PC-9 (cell line): ENCODE measurements around the gene PCDHGA1. TPM values are rescaled to one million over a fixed set of nuclear protein-coding genes. Genes with fewer than 3 reads are reported as not detected.

ENCODE experiments used
- BruUV-seq: library from RNA; stranded (reverse); fragments of 400-500 nt; replicated peaks from 2 replicates; lab custom pipeline; 2021; lab: Mats Ljungman, UMichigan
- CTCF ChIA-PET: fragments of 300-600 bp; sonication (Branson Sonifier 250); formaldehyde crosslinking; loops from one replicate; lab custom pipeline; 2022; ENCODE audit warnings: antibody characterized with exemption; lab: Charles Lee
- POLR2A ChIA-PET: fragments of 300-600 bp; sonication (Branson Sonifier 250); formaldehyde crosslinking; loops from one replicate; lab custom pipeline; 2022; ENCODE audit warnings: antibody characterized with exemption; ENCODE audit not compliant: unreplicated experiment; lab: Charles Lee
- DNase-seq, 2 experiments: peaks; one replicate each; pipeline versions ENCODE4 v3.0.0 to v3.0.0-alpha.2; 2015 to 2022; ENCODE audit warnings: mixed read lengths in 1 of 2
- H2AFZ ChIP-seq: fragments of 200-600 bp; sonication (generic); 2 replicates; pipeline ENCODE4 v1.8.1; 2017; ENCODE audit warnings: antibody characterized with exemption
- H3F3A ChIP-seq: fragments of 200-600 bp; sonication (generic); 2 replicates; pipeline ENCODE4 v1.8.1; 2017; ENCODE audit warnings: antibody characterized with exemption, mild to moderate bottlenecking, low read depth; ENCODE audit not compliant: insufficient read depth
- H3K27ac ChIP-seq: fragments of 200-600 bp; sonication (generic); 2 replicates; pipeline ENCODE4 v1.6.1; 2016; ENCODE audit warnings: mixed run types
- H3K27me3 ChIP-seq: fragments of 200-600 bp; sonication (generic); 2 replicates; pipeline ENCODE4 v1.6.1; 2016; ENCODE audit warnings: low read depth, mixed run types; ENCODE audit not compliant: insufficient read depth
- H3K36me3 ChIP-seq: fragments of 200-600 bp; sonication (generic); 2 replicates; pipeline ENCODE4 v1.6.1; 2016; ENCODE audit warnings: low read depth, mixed run types
- H3K4me1 ChIP-seq: fragments of 200-600 bp; sonication (generic); replicated peaks from 2 replicates; pipeline ENCODE4 v1.6.1; 2016; ENCODE audit warnings: mixed run types; ENCODE audit not compliant: insufficient read depth
- H3K4me2 ChIP-seq: fragments of 200-600 bp; sonication (generic); 2 replicates; pipeline ENCODE4 v1.6.1; 2017; ENCODE audit warnings: mixed run types
- H3K4me3 ChIP-seq: fragments of 200-600 bp; sonication (generic); 2 replicates; pipeline ENCODE4 v1.6.1; 2016; ENCODE audit warnings: mixed run types
- H3K79me2 ChIP-seq: fragments of 200-600 bp; sonication (generic); 2 replicates; pipeline ENCODE4 v1.6.1; 2017; ENCODE audit warnings: low read depth, mixed run types
- H3K9me2 ChIP-seq: fragments of 200-600 bp; sonication (generic); 2 replicates; pipeline ENCODE4 v1.8.1; 2017; ENCODE audit warnings: mild to moderate bottlenecking; ENCODE audit not compliant: insufficient read depth
- H3K9me3 ChIP-seq: fragments of 200-600 bp; sonication (generic); 2 replicates; pipeline ENCODE4 v1.8.1; 2016; ENCODE audit warnings: low read depth; ENCODE audit not compliant: insufficient read depth
- H4K20me1 ChIP-seq: fragments of 200-600 bp; sonication (generic); 2 replicates; pipeline ENCODE4 v1.8.1; 2017; ENCODE audit not compliant: insufficient read depth
- EZH2 ChIP-seq: fragments of 200-600 bp; sonication (generic); IDR thresholded peaks from 2 replicates; pipeline ENCODE4 v1.8.0; 2017; ENCODE audit warnings: antibody characterized with exemption, low read depth
- intact Hi-C: fragments of 100-400 bp; cut with micrococcal nuclease; formaldehyde crosslinking; loops from one replicate; pipeline ENCODE4 v1.10.0; 2022; ENCODE audit not compliant: unreplicated experiment
- total RNA-seq: library from RNA; stranded (reverse); gene quantifications from 2 replicates; pipeline ENCODE4 v1.2.3, GENCODE V29; 2021
- TF ChIP-seq, protein P1 (sequence below): fragments of 200-600 bp; sonication (generic); conservative IDR thresholded peaks from 2 replicates; pipeline ENCODE4 v1.6.1; 2017; ENCODE audit warnings: mixed run types, antibody characterized with exemption, mild to moderate bottlenecking, moderate library complexity

PCDHGA1 gene
- total RNA-seq, 1 experiment from 2014 or later = 0.07 TPM

DNA sequence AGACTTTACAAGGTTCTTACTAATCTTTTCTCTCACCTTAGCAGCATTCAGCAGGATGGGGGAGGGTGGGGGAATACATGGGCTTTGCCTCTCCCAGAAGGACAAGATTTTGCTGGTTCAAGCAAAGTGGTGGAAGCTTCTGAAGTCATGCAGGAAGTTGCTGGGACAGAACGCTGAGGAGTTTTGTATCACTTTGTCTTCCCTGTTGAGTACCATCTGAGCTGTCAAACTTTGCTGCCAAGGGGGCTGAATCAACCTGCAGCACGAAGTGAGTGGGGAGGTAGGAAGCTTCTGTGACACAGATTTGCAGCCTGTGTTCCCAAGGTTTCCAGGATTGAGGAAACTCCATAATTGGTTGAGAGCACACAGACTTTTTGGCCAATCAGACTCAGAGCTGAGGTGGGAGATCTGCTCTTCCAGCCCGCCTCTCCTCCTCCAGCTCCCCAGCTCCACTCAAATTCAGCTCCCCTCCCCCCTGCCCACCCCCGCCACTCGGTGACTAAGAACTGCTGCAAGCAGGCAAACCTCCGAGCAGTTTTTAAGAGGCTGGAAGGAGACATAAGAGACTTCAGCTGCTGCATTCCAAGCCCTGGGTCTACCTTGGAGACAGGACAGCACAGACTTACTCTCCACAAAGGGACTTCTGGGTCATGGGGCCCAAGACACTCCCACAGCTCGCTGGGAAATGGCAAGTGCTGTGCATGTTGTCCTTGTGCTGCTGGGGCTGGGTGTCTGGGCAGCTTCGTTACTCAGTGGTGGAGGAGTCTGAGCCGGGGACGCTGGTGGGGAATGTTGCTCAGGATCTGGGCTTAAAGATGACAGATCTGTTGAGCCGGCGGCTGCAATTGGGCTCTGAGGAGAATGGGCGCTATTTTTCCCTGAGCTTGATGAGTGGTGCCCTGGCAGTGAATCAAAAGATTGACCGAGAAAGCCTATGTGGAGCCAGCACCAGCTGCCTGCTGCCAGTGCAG lies 158.6 kb downstream of the PCDHGA1 start, which contains the start of gene PCDHGC5:
TSS of gene PCDHGC5 (plus strand) at position 491 of the 971 bp plus-strand sequence. CDS start at position 651, 160 bp downstream.
- H3K4me3 ChIP-seq = no peak within 1 kb of the TSS
- H3K9me2 ChIP-seq = no peaks in the 10 kb centered on the region
- no peak within 1 kb of the TSS for H2AFZ ChIP-seq
- no peaks in the 10 kb centered on the region for H3K36me3 ChIP-seq
- no peaks in the 10 kb centered on the region for H3K79me2 ChIP-seq
- peaks cover 24% of the 10 kb centered on the region for H3K27me3 ChIP-seq
- intact Hi-C loops = no loop called here
- no peaks in the 10 kb centered on the region for H3K9me3 ChIP-seq
- TF ChIP-seq, protein P1, sequence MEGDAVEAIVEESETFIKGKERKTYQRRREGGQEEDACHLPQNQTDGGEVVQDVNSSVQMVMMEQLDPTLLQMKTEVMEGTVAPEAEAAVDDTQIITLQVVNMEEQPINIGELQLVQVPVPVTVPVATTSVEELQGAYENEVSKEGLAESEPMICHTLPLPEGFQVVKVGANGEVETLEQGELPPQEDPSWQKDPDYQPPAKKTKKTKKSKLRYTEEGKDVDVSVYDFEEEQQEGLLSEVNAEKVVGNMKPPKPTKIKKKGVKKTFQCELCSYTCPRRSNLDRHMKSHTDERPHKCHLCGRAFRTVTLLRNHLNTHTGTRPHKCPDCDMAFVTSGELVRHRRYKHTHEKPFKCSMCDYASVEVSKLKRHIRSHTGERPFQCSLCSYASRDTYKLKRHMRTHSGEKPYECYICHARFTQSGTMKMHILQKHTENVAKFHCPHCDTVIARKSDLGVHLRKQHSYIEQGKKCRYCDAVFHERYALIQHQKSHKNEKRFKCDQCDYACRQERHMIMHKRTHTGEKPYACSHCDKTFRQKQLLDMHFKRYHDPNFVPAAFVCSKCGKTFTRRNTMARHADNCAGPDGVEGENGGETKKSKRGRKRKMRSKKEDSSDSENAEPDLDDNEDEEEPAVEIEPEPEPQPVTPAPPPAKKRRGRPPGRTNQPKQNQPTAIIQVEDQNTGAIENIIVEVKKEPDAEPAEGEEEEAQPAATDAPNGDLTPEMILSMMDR = no peak
- no peak for TF ChIP-seq EZH2
- DNase-seq = no peak
- BruUV-seq = no TSS peak
- H4K20me1 ChIP-seq = no peaks in the 10 kb centered on the region
- CTCF ChIA-PET = no interaction called here
- H3F3A ChIP-seq = no peaks in the 10 kb centered on the region
- no peak within 1 kb of the TSS for H3K27ac ChIP-seq
- no peaks in the 10 kb centered on the region for H3K4me1 ChIP-seq
- POLR2A ChIA-PET = no interaction called here
- H3K4me2 ChIP-seq = no peak within 1 kb of the TSS

DNA sequence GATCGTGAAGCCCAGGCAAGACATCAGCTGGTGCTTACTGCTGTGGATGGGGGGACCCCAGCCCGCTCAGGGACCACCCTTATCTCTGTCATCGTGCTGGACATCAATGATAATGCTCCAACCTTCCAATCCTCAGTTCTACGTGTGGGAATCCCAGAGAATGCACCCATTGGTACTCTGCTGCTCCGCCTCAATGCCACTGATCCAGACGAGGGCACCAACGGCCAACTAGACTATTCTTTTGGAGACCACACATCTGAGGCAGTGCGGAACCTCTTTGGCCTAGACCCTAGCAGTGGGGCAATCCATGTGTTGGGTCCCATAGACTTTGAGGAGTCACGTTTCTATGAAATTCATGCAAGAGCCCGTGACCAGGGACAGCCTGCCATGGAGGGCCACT lies 159.5 kb downstream of the PCDHGA1 start:
- no peak for DNase-seq
- no peaks in the 10 kb centered on the region for H3K9me3 ChIP-seq
- intact Hi-C loops = no loop called here
- no peaks in the 10 kb centered on the region for H3K36me3 ChIP-seq
- no peaks in the 10 kb centered on the region for H3K9me2 ChIP-seq
- CTCF ChIA-PET = no interaction called here
- peaks cover 32% of the 10 kb centered on the region for H3K27me3 ChIP-seq
- H3K27ac ChIP-seq = no peak overlapping the region
- H4K20me1 ChIP-seq = no peaks in the 10 kb centered on the region
- no peaks in the 10 kb centered on the region for H3F3A ChIP-seq
- no peaks in the 10 kb centered on the region for H3K79me2 ChIP-seq
- H3K4me3 ChIP-seq = no peak overlapping the region
- TF ChIP-seq, protein P1 = no peak
- no peak for TF ChIP-seq EZH2
- BruUV-seq = no TSS peak
- no peak overlapping the region for H3K4me2 ChIP-seq
- POLR2A ChIA-PET = no interaction called here
- H2AFZ ChIP-seq = no peak overlapping the region
- no peaks in the 10 kb centered on the region for H3K4me1 ChIP-seq

DNA sequence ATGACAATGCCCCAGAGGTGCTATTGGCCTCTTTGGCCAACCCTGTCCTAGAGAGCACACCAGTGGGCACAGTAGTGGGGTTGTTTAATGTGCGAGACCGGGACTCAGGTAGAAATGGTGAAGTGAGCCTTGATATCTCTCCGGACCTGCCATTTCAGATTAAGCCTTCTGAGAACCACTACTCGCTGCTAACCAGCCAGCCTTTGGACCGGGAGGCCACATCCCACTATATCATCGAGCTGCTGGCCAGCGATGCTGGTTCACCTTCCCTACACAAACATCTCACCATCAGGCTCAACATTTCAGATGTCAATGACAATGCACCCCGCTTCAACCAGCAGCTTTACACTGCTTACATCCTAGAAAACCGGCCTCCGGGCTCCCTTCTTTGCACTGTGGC lies 160.0 kb downstream of the PCDHGA1 start:
- no peak overlapping the region for H3K27ac ChIP-seq
- DNase-seq = no peak
- no peak overlapping the region for H3K4me3 ChIP-seq
- BruUV-seq = no TSS peak
- no peaks in the 10 kb centered on the region for H3K4me1 ChIP-seq
- intact Hi-C loops = no loop called here
- no peaks in the 10 kb centered on the region for H4K20me1 ChIP-seq
- H3F3A ChIP-seq = no peaks in the 10 kb centered on the region
- H3K9me3 ChIP-seq = no peaks in the 10 kb centered on the region
- ChIA-PET POLR2A (no interaction called here), CTCF (no interaction called here)
- peaks cover 35% of the 10 kb centered on the region for H3K27me3 ChIP-seq
- H3K79me2 ChIP-seq = no peaks in the 10 kb centered on the region
- H3K36me3 ChIP-seq = no peaks in the 10 kb centered on the region
- no peak overlapping the region for H3K4me2 ChIP-seq
- H2AFZ ChIP-seq = no peak overlapping the region
- no peak for TF ChIP-seq EZH2
- TF ChIP-seq, protein P1 = no peak
- no peaks in the 10 kb centered on the region for H3K9me2 ChIP-seq
